ENCODE results near the gene ADAMTS17. TPM values are rescaled to one million over a fixed set of nuclear protein-coding genes. Genes with fewer than 3 reads are reported as not detected.

ADAMTS17 gene
- total RNA-seq, 1 donor from 2014 or later = 0.99 TPM

GRCh38 chr15:100263031-100263430, 78.7 kb downstream of the ADAMTS17 start:
- Histone ChIP-seq H3K36me3 (no peaks in the 10 kb centered on the region), H3K9me3 (replicated peaks) (no peaks in the 10 kb centered on the region), H3K27ac (replicated peaks) (no peak overlapping the region), H3K4me3 (no peak overlapping the region), H3K4me1 (no peaks in the 10 kb centered on the region), H3K27me3 (ENCODE audit: low read depth) (no peaks in the 10 kb centered on the region)
- intact Hi-C loops (cut with micrococcal nuclease) = no loop called here
- no peak for DNase-seq
- no peak for TF ChIP-seq CTCF (IDR thresholded peaks at IDR 0.05; ENCODE audit: borderline replicate concordance)

DNA sequence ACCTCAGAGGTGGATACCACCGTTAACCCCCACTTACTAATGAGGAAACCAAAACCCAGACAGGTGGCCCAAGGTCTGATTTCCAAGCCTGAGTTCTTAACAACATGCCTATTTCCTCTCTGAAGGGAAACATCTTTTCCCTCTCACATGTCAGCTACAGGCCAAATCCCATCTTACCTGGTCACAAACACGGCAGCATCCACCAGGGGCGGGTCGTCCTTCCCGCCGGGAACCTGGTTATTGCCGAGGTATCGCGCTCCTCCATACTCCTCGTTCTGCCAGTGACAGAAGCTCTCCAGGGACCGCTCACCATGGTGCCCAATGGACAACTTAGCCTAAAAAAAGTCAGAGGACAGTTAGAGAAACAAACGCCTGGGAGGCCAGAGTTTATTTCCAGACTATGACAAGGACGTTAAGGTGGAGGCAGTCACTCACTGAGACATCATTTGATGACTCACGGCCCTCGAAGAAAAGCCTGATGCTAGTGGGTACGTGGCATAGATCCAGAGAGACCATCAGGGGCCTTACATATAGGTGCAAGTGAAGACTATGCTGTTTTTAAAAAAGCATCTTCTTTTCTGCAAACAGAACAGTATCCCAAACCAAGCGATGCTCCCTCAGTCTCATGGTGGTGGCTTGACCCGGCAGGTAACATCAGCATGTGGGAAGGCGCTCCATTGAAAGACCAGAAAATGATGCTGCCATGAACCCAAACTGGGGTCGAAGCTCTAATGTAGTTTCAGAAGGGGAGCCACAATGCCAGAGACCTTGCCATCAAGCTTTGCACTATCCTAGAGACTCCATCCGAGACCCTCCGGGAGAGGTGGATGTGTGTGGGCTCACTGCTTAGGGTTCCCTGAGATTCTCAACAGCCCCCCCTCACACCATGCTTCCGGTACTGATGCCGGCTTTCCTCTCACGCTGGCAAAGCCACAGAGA, 80.2 kb downstream of the ADAMTS17 start:
- Histone ChIP-seq H3K27me3 (ENCODE audit: low read depth) (no peaks in the 10 kb centered on the region), H3K36me3 (no peaks in the 10 kb centered on the region), H3K9me3 (replicated peaks) (no peaks in the 10 kb centered on the region), H3K4me1 (no peaks in the 10 kb centered on the region), H3K27ac (replicated peaks) (no peak overlapping the region), H3K4me3 (no peak overlapping the region)
- no peak for TF ChIP-seq CTCF (IDR thresholded peaks at IDR 0.05; ENCODE audit: borderline replicate concordance)
- intact Hi-C loops (cut with micrococcal nuclease) = no loop called here
- no peak for DNase-seq

- no peak overlapping the region for H3K27ac ChIP-seq (replicated peaks)
- H3K36me3 ChIP-seq = no peaks in the 10 kb centered on the region
- no peak for TF ChIP-seq CTCF (IDR thresholded peaks at IDR 0.05; ENCODE audit: borderline replicate concordance)
- intact Hi-C loops (cut with micrococcal nuclease) = no loop called here
- no peak overlapping the region for H3K4me3 ChIP-seq
- no peaks in the 10 kb centered on the region for H3K9me3 ChIP-seq (replicated peaks)
- H3K27me3 ChIP-seq (ENCODE audit: low read depth) = no peaks in the 10 kb centered on the region
- H3K4me1 ChIP-seq = no peaks in the 10 kb centered on the region
- no peak for DNase-seq
Measured at GRCh38 chr15:100259266-100259665, 82.5 kb downstream of the ADAMTS17 start.

GRCh38 chr15:100256970-100257650, 84.7 kb downstream of the ADAMTS17 start:
- Histone ChIP-seq H3K9me3 (replicated peaks) (no peaks in the 10 kb centered on the region), H3K27me3 (ENCODE audit: low read depth) (no peaks in the 10 kb centered on the region), H3K36me3 (no peaks in the 10 kb centered on the region), H3K4me3 (no peak overlapping the region), H3K4me1 (no peaks in the 10 kb centered on the region), H3K27ac (replicated peaks) (no peak overlapping the region)
- no peak for DNase-seq
- TF ChIP-seq CTCF (IDR thresholded peaks at IDR 0.05; ENCODE audit: borderline replicate concordance) = no peak
- intact Hi-C loops (cut with micrococcal nuclease) = no loop called here

DNA sequence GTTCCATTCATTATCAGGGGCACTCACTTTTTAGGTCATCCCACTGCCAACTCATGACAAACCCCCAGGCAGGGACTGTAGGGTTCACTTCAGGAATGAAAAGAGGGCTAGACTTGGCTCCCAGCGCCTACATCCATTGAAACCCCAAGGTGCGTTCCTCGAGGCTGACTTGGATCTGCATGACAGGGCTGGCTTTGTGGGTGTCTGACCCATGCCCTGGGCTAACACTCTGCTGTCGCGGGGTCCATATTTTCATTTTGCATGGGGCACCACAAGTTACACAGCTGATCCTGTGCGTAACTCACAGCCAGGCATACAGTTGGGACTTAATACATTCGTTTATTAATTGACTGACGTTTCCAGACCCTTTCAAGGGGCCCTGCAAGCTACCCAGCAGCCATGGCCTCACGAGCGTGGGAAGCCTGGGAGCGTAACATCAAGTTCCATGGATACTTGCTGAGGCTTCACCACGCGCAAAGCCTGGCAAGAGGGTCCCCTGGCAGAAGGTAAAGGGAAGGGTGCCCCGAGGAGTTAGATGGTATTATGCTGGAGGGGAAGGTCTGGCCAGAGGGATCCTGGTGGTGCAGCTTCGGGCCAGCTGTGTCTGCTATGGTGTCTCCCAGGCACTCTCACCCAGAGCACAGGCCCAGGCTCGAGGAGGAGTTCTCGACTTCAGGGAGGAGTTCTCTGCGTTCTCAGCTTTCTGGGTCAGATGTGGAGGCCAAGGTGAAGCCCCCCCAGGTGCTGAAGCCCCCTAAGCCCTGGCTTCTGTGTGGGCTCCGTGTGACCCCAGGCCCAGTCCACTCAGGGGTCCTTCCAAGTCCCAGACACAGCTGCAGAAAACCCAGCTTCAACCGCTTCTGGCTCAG, 85.4 kb downstream of the ADAMTS17 start:
- no peak for DNase-seq
- intact Hi-C loops (cut with micrococcal nuclease) = no loop called here
- no peaks in the 10 kb centered on the region for H3K4me1 ChIP-seq
- H3K36me3 ChIP-seq = no peaks in the 10 kb centered on the region
- H3K9me3 ChIP-seq (replicated peaks) = no peaks in the 10 kb centered on the region
- H3K4me3 ChIP-seq = no peak overlapping the region
- no peak overlapping the region for H3K27ac ChIP-seq (replicated peaks)
- no peaks in the 10 kb centered on the region for H3K27me3 ChIP-seq (ENCODE audit: low read depth)
- TF ChIP-seq CTCF (IDR thresholded peaks at IDR 0.05; ENCODE audit: borderline replicate concordance) = no peak
